WTC11 (cell line): ENCODE measurements around the gene SLC26A11. TPM values are rescaled to one million over a fixed set of nuclear protein-coding genes. Genes with fewer than 3 reads are reported as not detected.

Experiments
- ATAC-seq: fragments of 200-7000 bp; cut with Tn5 transposase; 2 replicates; pipeline ENCODE4 v1.10.0; 2021; ENCODE audit warnings: mild to moderate bottlenecking, moderate library complexity
- CTCF ChIA-PET: fragments of 300-600 bp; sonication (Branson Sonifier 250); formaldehyde crosslinking; loops from one replicate; lab custom pipeline; 2021; ENCODE audit warnings: antibody characterized with exemption; lab: Charles Lee
- POLR2A ChIA-PET: fragments of 350-600 bp; sonication (Branson Sonifier 250); formaldehyde crosslinking; loops from one replicate; lab custom pipeline; 2021; ENCODE audit warnings: antibody characterized with exemption; lab: Charles Lee
- DNase-seq: peaks from one replicate; pipeline ENCODE4 v3.0.0; 2021; ENCODE audit warnings: low spot score
- H3K27ac Mint-ChIP-seq: 2 replicates; pipeline ENCODE4 v1.8.0; 2021; ENCODE audit warnings: mixed read lengths
- H3K27me3 Mint-ChIP-seq: 2 replicates; pipeline ENCODE4 v1.8.0; 2021; ENCODE audit warnings: low read depth, mild to moderate bottlenecking, moderate library complexity, mixed read lengths
- H3K36me3 Mint-ChIP-seq: 2 replicates; pipeline ENCODE4 v1.8.0; 2021; ENCODE audit warnings: mixed read lengths
- H3K4me1 Mint-ChIP-seq: 2 replicates; pipeline ENCODE4 v1.8.0; 2022; ENCODE audit warnings: mixed read lengths
- H3K4me3 Mint-ChIP-seq: 2 replicates; pipeline ENCODE4 v1.8.0; 2021; ENCODE audit warnings: mild to moderate bottlenecking, moderate library complexity, mixed read lengths
- H3K9me3 Mint-ChIP-seq: 2 replicates; pipeline ENCODE4 v1.8.0; 2021; ENCODE audit warnings: mixed read lengths
- ATF1 ChIP-seq: sonication (generic); formaldehyde crosslinking; IDR thresholded peaks from 2 replicates; pipeline ENCODE4 v1.8.1; 2023; ENCODE audit warnings: mild to moderate bottlenecking, moderate library complexity, missing genetic modification reagents
- ATF3 ChIP-seq: sonication (generic); formaldehyde crosslinking; conservative IDR thresholded peaks from 2 replicates; pipeline ENCODE4 v1.8.1; 2022; ENCODE audit warnings: mild to moderate bottlenecking, missing genetic modification reagents
- CREB1 ChIP-seq: sonication (generic); formaldehyde crosslinking; IDR thresholded peaks from 2 replicates; pipeline ENCODE4 v1.8.0; 2023; ENCODE audit warnings: mild to moderate bottlenecking, missing genetic modification reagents
- E2F5 ChIP-seq: sonication (generic); formaldehyde crosslinking; IDR thresholded peaks from 2 replicates; pipeline ENCODE4 v1.8.1; 2022; ENCODE audit warnings: mild to moderate bottlenecking, moderate library complexity, missing genetic modification reagents
- ERG ChIP-seq: fragments of 250-450 bp; sonication (Bioruptor Pico); IDR thresholded peaks from 2 replicates; pipeline ENCODE4 v1.8.0; 2021; ENCODE audit warnings: mild to moderate bottlenecking
- ESRRA ChIP-seq: sonication (generic); formaldehyde crosslinking; IDR thresholded peaks from 2 replicates; pipeline ENCODE4 v1.8.1; 2022; ENCODE audit warnings: mild to moderate bottlenecking, missing genetic modification reagents, borderline replicate concordance
- FOXJ3 ChIP-seq: sonication (generic); formaldehyde crosslinking; IDR thresholded peaks from 2 replicates; pipeline ENCODE4 v1.9.0; 2021; ENCODE audit warnings: missing genetic modification reagents, mild to moderate bottlenecking, borderline replicate concordance
- IRF2 ChIP-seq: sonication (generic); formaldehyde crosslinking; IDR thresholded peaks from 2 replicates; pipeline ENCODE4 v1.8.0; 2022; ENCODE audit warnings: low read depth, missing genetic modification reagents, borderline replicate concordance
- NFE2L1 ChIP-seq: sonication (generic); formaldehyde crosslinking; IDR thresholded peaks from 2 replicates; pipeline ENCODE4 v1.8.1; 2023; ENCODE audit warnings: missing genetic modification reagents
- NR3C1 ChIP-seq: sonication (generic); formaldehyde crosslinking; conservative IDR thresholded peaks from 2 replicates; pipeline ENCODE4 v1.8.1; 2023; ENCODE audit warnings: low read depth, mild to moderate bottlenecking, missing genetic modification reagents
- SMAD3 ChIP-seq: sonication (generic); formaldehyde crosslinking; IDR thresholded peaks from 2 replicates; pipeline ENCODE4 v1.8.0; 2022; ENCODE audit warnings: missing genetic modification reagents, mild to moderate bottlenecking, borderline replicate concordance
- SMAD4 ChIP-seq: sonication (generic); formaldehyde crosslinking; IDR thresholded peaks from 2 replicates; pipeline ENCODE4 v1.8.0; 2022; ENCODE audit warnings: mild to moderate bottlenecking, missing genetic modification reagents
- ZNF219 ChIP-seq: sonication (generic); formaldehyde crosslinking; IDR thresholded peaks from 2 replicates; pipeline ENCODE4 v1.8.0; 2023; ENCODE audit warnings: missing genetic modification reagents, mild to moderate bottlenecking, borderline replicate concordance
- ZNF396 ChIP-seq: fragments of 250-450 bp; sonication (Bioruptor Pico); IDR thresholded peaks from 2 replicates; pipeline ENCODE4 v1.8.0; 2021; ENCODE audit warnings: mild to moderate bottlenecking, moderate library complexity, borderline replicate concordance
- total RNA-seq: library from RNA; stranded (reverse); gene quantifications from 3 replicates; pipeline ENCODE4 v1.2.3, GENCODE V29; 2021
- TF ChIP-seq, protein P1 (sequence below): fragments of 250-450 bp; sonication (Bioruptor Pico); IDR thresholded peaks from 2 replicates; pipeline ENCODE4 v1.9.0; 2021; ENCODE audit warnings: moderate library complexity, mild to moderate bottlenecking, inconsistent platforms, borderline replicate concordance
- TF ChIP-seq, protein P2 (sequence below): sonication (generic); formaldehyde crosslinking; IDR thresholded peaks from 2 replicates; pipeline ENCODE4 v1.8.0; 2022; ENCODE audit warnings: mild to moderate bottlenecking, missing genetic modification reagents
- TF ChIP-seq, protein P3 (sequence below): sonication (generic); formaldehyde crosslinking; conservative IDR thresholded peaks from 2 replicates; pipeline ENCODE4 v1.8.1; 2023; ENCODE audit warnings: mild to moderate bottlenecking, low read depth, missing genetic modification reagents, moderate library complexity
- TF ChIP-seq, protein P4 (sequence below): fragments of 250-450 bp; sonication (Bioruptor Pico); IDR thresholded peaks from 2 replicates; pipeline ENCODE4 v1.9.0; 2021; ENCODE audit warnings: mild to moderate bottlenecking, borderline replicate concordance
- TF ChIP-seq, protein P5 (sequence below): sonication (generic); formaldehyde crosslinking; IDR thresholded peaks from 2 replicates; pipeline ENCODE4 v1.8.0; 2023; ENCODE audit warnings: missing genetic modification reagents
- TF ChIP-seq, protein P6 (sequence below): sonication (generic); formaldehyde crosslinking; IDR thresholded peaks from 2 replicates; pipeline ENCODE4 v1.8.1; 2022; ENCODE audit warnings: low read depth, mild to moderate bottlenecking, moderate library complexity, missing genetic modification reagents, borderline replicate concordance

Gene SLC26A11
- total RNA-seq, 1 experiment from 2014 or later: 26.4 TPM

DNA sequence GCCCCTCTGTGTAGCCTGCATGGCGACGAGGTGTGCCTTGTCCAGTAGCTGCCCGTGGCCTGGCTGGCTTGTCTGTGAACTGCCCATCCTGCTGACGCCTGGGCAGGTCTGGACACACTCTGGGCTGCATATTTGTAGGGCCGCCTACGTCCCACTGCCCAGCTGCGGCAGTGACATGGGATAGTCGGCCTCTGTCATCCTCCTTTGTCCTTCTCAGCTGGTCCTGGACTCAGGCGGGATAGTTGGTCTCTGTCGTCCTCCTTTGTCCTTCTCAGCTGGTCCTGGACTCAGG lies 35.9 kb upstream of the SLC26A11 start:
- H3K9me3 Mint-ChIP-seq: no peaks in the 10 kb centered on the region
- TF ChIP-seq IRF2 (CRISPR knock-in tag) (no peak), ATF1 (CRISPR knock-in tag) (no peak), ZNF219 (CRISPR knock-in tag) (no peak), NR3C1 (no peak), ATF3 (CRISPR knock-in tag) (no peak), FOXJ3 (no peak), NFE2L1 (CRISPR knock-in tag) (no peak), SMAD4 (CRISPR knock-in tag) (no peak), CREB1 (no peak), ESRRA (CRISPR knock-in tag) (no peak), SMAD3 (CRISPR knock-in tag) (no peak), E2F5 (CRISPR knock-in tag) (no peak), ERG (CRISPR knock-in tag) (no peak), ZNF396 (CRISPR knock-in tag) (no peak)
- TF ChIP-seq, protein P1, sequence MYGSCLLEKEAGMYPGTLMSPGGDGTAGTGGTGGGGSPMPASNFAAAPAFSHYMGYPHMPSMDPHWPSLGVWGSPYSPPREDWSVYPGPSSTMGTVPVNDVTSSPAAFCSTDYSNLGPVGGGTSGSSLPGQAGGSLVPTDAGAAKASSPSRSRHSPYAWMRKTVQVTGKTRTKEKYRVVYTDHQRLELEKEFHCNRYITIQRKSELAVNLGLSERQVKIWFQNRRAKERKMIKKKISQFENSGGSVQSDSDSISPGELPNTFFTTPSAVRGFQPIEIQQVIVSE (CRISPR knock-in tag): no peak
- TF ChIP-seq, protein P2, sequence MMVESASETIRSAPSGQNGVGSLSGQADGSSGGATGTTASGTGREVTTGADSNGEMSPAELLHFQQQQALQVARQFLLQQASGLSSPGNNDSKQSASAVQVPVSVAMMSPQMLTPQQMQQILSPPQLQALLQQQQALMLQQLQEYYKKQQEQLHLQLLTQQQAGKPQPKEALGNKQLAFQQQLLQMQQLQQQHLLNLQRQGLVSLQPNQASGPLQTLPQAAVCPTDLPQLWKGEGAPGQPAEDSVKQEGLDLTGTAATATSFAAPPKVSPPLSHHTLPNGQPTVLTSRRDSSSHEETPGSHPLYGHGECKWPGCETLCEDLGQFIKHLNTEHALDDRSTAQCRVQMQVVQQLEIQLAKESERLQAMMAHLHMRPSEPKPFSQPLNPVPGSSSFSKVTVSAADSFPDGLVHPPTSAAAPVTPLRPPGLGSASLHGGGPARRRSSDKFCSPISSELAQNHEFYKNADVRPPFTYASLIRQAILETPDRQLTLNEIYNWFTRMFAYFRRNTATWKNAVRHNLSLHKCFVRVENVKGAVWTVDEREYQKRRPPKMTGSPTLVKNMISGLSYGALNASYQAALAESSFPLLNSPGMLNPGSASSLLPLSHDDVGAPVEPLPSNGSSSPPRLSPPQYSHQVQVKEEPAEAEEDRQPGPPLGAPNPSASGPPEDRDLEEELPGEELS (CRISPR knock-in tag): no peak
- TF ChIP-seq, protein P3, sequence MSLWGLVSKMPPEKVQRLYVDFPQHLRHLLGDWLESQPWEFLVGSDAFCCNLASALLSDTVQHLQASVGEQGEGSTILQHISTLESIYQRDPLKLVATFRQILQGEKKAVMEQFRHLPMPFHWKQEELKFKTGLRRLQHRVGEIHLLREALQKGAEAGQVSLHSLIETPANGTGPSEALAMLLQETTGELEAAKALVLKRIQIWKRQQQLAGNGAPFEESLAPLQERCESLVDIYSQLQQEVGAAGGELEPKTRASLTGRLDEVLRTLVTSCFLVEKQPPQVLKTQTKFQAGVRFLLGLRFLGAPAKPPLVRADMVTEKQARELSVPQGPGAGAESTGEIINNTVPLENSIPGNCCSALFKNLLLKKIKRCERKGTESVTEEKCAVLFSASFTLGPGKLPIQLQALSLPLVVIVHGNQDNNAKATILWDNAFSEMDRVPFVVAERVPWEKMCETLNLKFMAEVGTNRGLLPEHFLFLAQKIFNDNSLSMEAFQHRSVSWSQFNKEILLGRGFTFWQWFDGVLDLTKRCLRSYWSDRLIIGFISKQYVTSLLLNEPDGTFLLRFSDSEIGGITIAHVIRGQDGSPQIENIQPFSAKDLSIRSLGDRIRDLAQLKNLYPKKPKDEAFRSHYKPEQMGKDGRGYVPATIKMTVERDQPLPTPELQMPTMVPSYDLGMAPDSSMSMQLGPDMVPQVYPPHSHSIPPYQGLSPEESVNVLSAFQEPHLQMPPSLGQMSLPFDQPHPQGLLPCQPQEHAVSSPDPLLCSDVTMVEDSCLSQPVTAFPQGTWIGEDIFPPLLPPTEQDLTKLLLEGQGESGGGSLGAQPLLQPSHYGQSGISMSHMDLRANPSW (CRISPR knock-in tag): no peak
- TF ChIP-seq, protein P4, sequence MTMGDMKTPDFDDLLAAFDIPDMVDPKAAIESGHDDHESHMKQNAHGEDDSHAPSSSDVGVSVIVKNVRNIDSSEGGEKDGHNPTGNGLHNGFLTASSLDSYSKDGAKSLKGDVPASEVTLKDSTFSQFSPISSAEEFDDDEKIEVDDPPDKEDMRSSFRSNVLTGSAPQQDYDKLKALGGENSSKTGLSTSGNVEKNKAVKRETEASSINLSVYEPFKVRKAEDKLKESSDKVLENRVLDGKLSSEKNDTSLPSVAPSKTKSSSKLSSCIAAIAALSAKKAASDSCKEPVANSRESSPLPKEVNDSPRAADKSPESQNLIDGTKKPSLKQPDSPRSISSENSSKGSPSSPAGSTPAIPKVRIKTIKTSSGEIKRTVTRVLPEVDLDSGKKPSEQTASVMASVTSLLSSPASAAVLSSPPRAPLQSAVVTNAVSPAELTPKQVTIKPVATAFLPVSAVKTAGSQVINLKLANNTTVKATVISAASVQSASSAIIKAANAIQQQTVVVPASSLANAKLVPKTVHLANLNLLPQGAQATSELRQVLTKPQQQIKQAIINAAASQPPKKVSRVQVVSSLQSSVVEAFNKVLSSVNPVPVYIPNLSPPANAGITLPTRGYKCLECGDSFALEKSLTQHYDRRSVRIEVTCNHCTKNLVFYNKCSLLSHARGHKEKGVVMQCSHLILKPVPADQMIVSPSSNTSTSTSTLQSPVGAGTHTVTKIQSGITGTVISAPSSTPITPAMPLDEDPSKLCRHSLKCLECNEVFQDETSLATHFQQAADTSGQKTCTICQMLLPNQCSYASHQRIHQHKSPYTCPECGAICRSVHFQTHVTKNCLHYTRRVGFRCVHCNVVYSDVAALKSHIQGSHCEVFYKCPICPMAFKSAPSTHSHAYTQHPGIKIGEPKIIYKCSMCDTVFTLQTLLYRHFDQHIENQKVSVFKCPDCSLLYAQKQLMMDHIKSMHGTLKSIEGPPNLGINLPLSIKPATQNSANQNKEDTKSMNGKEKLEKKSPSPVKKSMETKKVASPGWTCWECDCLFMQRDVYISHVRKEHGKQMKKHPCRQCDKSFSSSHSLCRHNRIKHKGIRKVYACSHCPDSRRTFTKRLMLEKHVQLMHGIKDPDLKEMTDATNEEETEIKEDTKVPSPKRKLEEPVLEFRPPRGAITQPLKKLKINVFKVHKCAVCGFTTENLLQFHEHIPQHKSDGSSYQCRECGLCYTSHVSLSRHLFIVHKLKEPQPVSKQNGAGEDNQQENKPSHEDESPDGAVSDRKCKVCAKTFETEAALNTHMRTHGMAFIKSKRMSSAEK: no peak
- TF ChIP-seq, protein P5, sequence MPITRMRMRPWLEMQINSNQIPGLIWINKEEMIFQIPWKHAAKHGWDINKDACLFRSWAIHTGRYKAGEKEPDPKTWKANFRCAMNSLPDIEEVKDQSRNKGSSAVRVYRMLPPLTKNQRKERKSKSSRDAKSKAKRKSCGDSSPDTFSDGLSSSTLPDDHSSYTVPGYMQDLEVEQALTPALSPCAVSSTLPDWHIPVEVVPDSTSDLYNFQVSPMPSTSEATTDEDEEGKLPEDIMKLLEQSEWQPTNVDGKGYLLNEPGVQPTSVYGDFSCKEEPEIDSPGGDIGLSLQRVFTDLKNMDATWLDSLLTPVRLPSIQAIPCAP: no peak
- TF ChIP-seq, protein P6, sequence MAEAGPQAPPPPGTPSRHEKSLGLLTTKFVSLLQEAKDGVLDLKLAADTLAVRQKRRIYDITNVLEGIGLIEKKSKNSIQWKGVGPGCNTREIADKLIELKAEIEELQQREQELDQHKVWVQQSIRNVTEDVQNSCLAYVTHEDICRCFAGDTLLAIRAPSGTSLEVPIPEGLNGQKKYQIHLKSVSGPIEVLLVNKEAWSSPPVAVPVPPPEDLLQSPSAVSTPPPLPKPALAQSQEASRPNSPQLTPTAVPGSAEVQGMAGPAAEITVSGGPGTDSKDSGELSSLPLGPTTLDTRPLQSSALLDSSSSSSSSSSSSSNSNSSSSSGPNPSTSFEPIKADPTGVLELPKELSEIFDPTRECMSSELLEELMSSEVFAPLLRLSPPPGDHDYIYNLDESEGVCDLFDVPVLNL (CRISPR knock-in tag): no peak
- no peak for ATAC-seq
- ChIA-PET POLR2A (interaction anchor here (0.5 to 0.6 kb wide), 2 partner anchors 9 to 33 kb away, joined by 4 read pairs; no protein-coding TSS in a partner anchor), CTCF (interaction anchor here (0.6 to 1.7 kb wide), 6 partner anchors 12 to 109 kb away, joined by 4 to 10 read pairs (median 4); partner anchors contain the start of gene GAA)
- H3K4me3 Mint-ChIP-seq: no peak overlapping the region
- no peaks in the 10 kb centered on the region for H3K36me3 Mint-ChIP-seq
- no peak for DNase-seq
- H3K27me3 Mint-ChIP-seq: no peaks in the 10 kb centered on the region
- H3K4me1 Mint-ChIP-seq: no peaks in the 10 kb centered on the region
- H3K27ac Mint-ChIP-seq: peak overlapping the region; percentile 83; the same call in 1 of the 2 replicates
